Calu3 (cell line): Measurements from ENCODE around the gene PMM1. TPM values are rescaled to one million over a fixed set of nuclear protein-coding genes. Genes with fewer than 3 reads are reported as not detected.

Experiments used
- BruUV-seq: library from RNA; stranded (reverse); fragments of 400-500 nt; replicated peaks from 2 replicates; lab custom pipeline; 2021; lab: Mats Ljungman, UMichigan
- CTCF ChIA-PET: fragments of 300-600 bp; sonication (Branson Sonifier 250); formaldehyde crosslinking; loops from one replicate; lab custom pipeline; 2022; ENCODE audit warnings: antibody characterized with exemption; lab: Charles Lee
- DNase-seq: peaks from one replicate; pipeline ENCODE4 v3.0.0; 2022
- H3K27ac Mint-ChIP-seq: one replicate; pipeline ENCODE4 v1.8.0; 2022; ENCODE audit warnings: mixed read lengths; ENCODE audit not compliant: unreplicated experiment
- H3K27me3 Mint-ChIP-seq: one replicate; pipeline ENCODE4 v1.8.0; 2022; ENCODE audit warnings: mixed read lengths; ENCODE audit not compliant: unreplicated experiment
- H3K36me3 Mint-ChIP-seq: one replicate; pipeline ENCODE4 v1.8.0; 2022; ENCODE audit warnings: mild to moderate bottlenecking, moderate library complexity, mixed read lengths; ENCODE audit not compliant: insufficient read depth, unreplicated experiment
- H3K4me1 Mint-ChIP-seq: one replicate; pipeline ENCODE4 v1.8.0; 2022; ENCODE audit warnings: mild to moderate bottlenecking, low read depth, mixed read lengths; ENCODE audit not compliant: unreplicated experiment
- H3K4me3 Mint-ChIP-seq: one replicate; pipeline ENCODE4 v1.8.0; 2022; ENCODE audit warnings: mild to moderate bottlenecking, low read depth, moderate library complexity, mixed read lengths; ENCODE audit not compliant: unreplicated experiment
- H3K9me3 Mint-ChIP-seq: one replicate; pipeline ENCODE4 v1.8.0; 2022; ENCODE audit warnings: low read depth, mixed read lengths; ENCODE audit not compliant: unreplicated experiment
- CTCF ChIP-seq: fragments of 200-600 bp; IDR thresholded peaks from one replicate; pipeline ENCODE4 v1.8.0; 2022; ENCODE audit warnings: antibody characterized with exemption; ENCODE audit not compliant: unreplicated experiment
- intact Hi-C: fragments of 100-400 bp; cut with micrococcal nuclease; formaldehyde crosslinking; loops from one replicate; pipeline ENCODE4 v1.10.0; 2022; ENCODE audit not compliant: unreplicated experiment
- total RNA-seq: library from RNA; stranded (reverse); gene quantifications from 2 replicates; pipeline ENCODE4 v1.2.3, GENCODE V29; 2022

The PMM1 gene
- total RNA-seq, 1 experiment from 2014 or later = 18.0 TPM

- CTCF ChIA-PET = interaction anchor here (0.6 kb wide), 1 partner anchor 29 kb away, joined by 4 read pairs; no protein-coding TSS in a partner anchor
- Mint-ChIP-seq H3K27me3 (peaks cover 16% of the 10 kb centered on the region), H3K4me3 (no peak overlapping the region), H3K36me3 (peaks cover 14% of the 10 kb centered on the region), H3K9me3 (no peaks in the 10 kb centered on the region), H3K27ac (no peak overlapping the region), H3K4me1 (peaks cover 9% of the 10 kb centered on the region)
- DNase-seq = no peak
- intact Hi-C loops = no loop called here
- TF ChIP-seq CTCF = no peak
- no TSS peak for BruUV-seq
Observed at GRCh38 chr22:41582694-41583093, 6.9 kb downstream of the PMM1 start.

GRCh38 chr22:41579997-41580355 lies 9.7 kb downstream of the PMM1 start:
- H3K4me1 Mint-ChIP-seq = peaks cover 7% of the 10 kb centered on the region
- CTCF ChIA-PET = no interaction called here
- BruUV-seq = no TSS peak

GRCh38 chr22:41579297-41579996 lies 10.2 kb downstream of the PMM1 start:
- Mint-ChIP-seq H3K4me3 (no peak overlapping the region), H3K4me1 (peaks cover 2% of the 10 kb centered on the region), H3K27ac (no peak overlapping the region), H3K9me3 (no peaks in the 10 kb centered on the region), H3K27me3 (peaks cover 16% of the 10 kb centered on the region), H3K36me3 (peaks cover 10% of the 10 kb centered on the region)
- TF ChIP-seq CTCF = no peak
- CTCF ChIA-PET = no interaction called here
- no peak for DNase-seq
- intact Hi-C loops = no loop called here
- no TSS peak for BruUV-seq

More at GRCh38 chr22:41579997-41580355, 9.7 kb downstream of the PMM1 start:
- H3K27me3 Mint-ChIP-seq = peaks cover 16% of the 10 kb centered on the region
- H3K36me3 Mint-ChIP-seq = peaks cover 10% of the 10 kb centered on the region
- no peak overlapping the region for H3K27ac Mint-ChIP-seq
- no peaks in the 10 kb centered on the region for H3K9me3 Mint-ChIP-seq
- no peak overlapping the region for H3K4me3 Mint-ChIP-seq
- intact Hi-C loops = no loop called here
- no peak for TF ChIP-seq CTCF
- no peak for DNase-seq

GRCh38 chr22:41578818-41579217 lies 10.8 kb downstream of the PMM1 start:
- Mint-ChIP-seq H3K4me3 (no peak overlapping the region), H3K36me3 (peaks cover 10% of the 10 kb centered on the region), H3K9me3 (no peaks in the 10 kb centered on the region), H3K27ac (no peak overlapping the region), H3K4me1 (no peaks in the 10 kb centered on the region), H3K27me3 (peaks cover 16% of the 10 kb centered on the region)
- no peak for DNase-seq
- BruUV-seq = no TSS peak
- intact Hi-C loops = no loop called here
- no peak for TF ChIP-seq CTCF
- CTCF ChIA-PET = interaction anchor here (2.8 kb wide), 1 partner anchor 19 kb away, joined by 16 read pairs; no protein-coding TSS in a partner anchor
